Measurements from ENCODE around the gene ZER1.

Gene ZER1

DNA sequence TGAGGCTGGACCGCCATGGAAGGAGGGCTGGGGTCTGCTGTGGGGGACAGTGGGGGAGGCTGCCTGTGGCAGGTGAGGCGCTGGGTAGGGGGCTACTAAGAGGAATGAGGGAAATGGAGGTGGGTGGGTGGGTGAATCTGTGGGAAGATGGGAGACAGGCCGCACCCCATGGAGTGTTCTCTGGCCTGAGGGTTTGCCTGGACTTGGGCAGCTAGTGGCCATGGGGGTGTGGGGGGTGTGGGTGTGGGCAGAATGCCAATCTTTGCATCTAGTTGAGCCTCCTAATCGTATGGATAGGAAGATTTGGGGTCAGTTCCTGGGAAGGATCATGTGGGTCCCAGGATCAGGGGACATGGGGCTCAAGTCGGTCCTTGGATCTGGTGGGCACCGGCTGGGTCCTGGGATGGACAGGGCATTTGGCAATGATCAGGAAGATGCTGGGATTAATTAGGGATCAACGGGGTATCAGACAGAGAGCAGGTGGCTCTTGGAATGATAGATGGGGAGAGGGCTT lies 48.3 kb downstream of the ZER1 start:
- H3F3A ChIP-seq (ENCODE audit: insufficient read depth, low read length) = peaks cover 6% of the 10 kb centered on the region; the same call in 1 of the 2 replicates
- DNase-seq = no peak
- H2AFZ ChIP-seq (ENCODE audit: low read length) = peak overlapping the region; percentile 68
- H3K36me3 ChIP-seq (replicated peaks; ENCODE audit: insufficient read depth, low read length) = no peaks in the 10 kb centered on the region
- H3K9me3 ChIP-seq (replicated peaks; ENCODE audit: insufficient read depth, low read length) = no peaks in the 10 kb centered on the region
- no peaks in the 10 kb centered on the region for H3K9me2 ChIP-seq (replicated peaks; ENCODE audit: insufficient read depth, low read length)
- H3K79me2 ChIP-seq (ENCODE audit: low read length) = peaks cover 21% of the 10 kb centered on the region
- H3K4me1 ChIP-seq (ENCODE audit: low read length) = peaks cover 7% of the 10 kb centered on the region; the same call in 1 of the 2 replicates
- no peaks in the 10 kb centered on the region for H4K20me1 ChIP-seq (ENCODE audit: insufficient read depth, low read length)
- H3K27ac ChIP-seq (ENCODE audit: low read length) = no peak overlapping the region
- peak overlapping the region; percentile 85 for H3K9ac ChIP-seq (ENCODE audit: low read length)
- no peaks in the 10 kb centered on the region for H3K27me3 ChIP-seq (replicated peaks; ENCODE audit: insufficient read depth, low read length)
- TF ChIP-seq EZH2 (optimal IDR thresholded peaks at IDR 0.05; ENCODE audit: low read depth, low read length) (no peak), EZH2phosphoT487 (IDR thresholded peaks at IDR 0.05; ENCODE audit: low read length) (no peak)
- TF ChIP-seq, protein P1, sequence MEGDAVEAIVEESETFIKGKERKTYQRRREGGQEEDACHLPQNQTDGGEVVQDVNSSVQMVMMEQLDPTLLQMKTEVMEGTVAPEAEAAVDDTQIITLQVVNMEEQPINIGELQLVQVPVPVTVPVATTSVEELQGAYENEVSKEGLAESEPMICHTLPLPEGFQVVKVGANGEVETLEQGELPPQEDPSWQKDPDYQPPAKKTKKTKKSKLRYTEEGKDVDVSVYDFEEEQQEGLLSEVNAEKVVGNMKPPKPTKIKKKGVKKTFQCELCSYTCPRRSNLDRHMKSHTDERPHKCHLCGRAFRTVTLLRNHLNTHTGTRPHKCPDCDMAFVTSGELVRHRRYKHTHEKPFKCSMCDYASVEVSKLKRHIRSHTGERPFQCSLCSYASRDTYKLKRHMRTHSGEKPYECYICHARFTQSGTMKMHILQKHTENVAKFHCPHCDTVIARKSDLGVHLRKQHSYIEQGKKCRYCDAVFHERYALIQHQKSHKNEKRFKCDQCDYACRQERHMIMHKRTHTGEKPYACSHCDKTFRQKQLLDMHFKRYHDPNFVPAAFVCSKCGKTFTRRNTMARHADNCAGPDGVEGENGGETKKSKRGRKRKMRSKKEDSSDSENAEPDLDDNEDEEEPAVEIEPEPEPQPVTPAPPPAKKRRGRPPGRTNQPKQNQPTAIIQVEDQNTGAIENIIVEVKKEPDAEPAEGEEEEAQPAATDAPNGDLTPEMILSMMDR (IDR thresholded peaks at IDR 0.05; ENCODE audit: low read length) = no peak
- H3K4me2 ChIP-seq (ENCODE audit: low read depth, low read length) = peak overlapping the region; percentile 63
- H3K4me3 ChIP-seq (ENCODE audit: low read length) = peak overlapping the region; percentile 78

DNA sequence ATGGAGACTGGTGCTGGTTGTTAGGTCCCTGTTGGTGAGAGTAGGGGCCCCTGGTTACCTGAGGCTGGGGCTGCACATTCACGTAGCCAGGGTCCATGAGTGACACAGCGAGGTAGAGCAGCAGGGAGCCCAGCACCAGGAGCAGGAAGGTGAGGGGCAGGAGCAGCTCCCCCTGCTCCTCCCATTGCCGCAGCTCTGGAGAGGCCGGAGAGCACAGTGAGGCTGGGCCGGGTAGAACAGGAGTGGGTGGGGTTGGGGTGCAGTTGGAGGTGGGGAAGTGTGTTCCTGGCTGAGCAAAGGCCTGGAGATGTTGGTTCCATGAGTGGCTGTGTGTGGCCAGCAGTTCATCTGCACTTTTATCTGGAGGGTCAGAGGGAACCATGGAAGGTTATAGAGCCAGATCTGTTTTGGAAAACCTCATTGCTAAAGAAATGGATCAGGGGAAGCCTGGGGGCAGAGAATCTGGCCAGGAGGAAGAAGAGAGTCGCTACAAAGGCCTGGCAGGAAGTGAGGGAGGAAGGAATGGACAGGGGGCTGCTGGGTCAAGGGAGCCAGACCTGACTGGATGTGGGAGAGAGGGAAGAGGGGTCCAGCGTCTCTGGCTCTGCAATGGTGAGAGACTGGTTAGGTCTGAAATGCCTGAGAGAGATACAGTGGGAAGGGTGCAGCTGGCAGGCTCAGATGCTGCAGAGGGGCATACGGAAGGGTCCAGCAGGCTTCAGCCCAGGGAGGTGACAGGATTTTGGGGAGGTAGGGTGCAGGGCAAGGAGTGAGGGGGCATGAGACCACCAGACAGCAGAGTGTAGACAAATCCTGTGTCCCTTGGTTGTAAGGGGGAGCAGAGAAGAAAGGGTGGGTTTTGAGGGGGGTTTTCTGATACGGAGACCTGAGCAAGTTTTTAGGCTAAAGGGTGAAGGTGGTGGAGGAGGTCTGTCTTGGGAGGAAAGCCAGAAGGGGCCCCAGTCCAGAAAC lies 49.1 kb downstream of the ZER1 start:
- no peaks in the 10 kb centered on the region for H3K36me3 ChIP-seq (replicated peaks; ENCODE audit: insufficient read depth, low read length)
- peak overlapping the region; percentile 63 for H3K4me2 ChIP-seq (ENCODE audit: low read depth, low read length)
- no peaks in the 10 kb centered on the region for H3K9me3 ChIP-seq (replicated peaks; ENCODE audit: insufficient read depth, low read length)
- H4K20me1 ChIP-seq (ENCODE audit: insufficient read depth, low read length) = no peaks in the 10 kb centered on the region
- no peak overlapping the region for H3K27ac ChIP-seq (ENCODE audit: low read length)
- no peak overlapping the region for H2AFZ ChIP-seq (ENCODE audit: low read length)
- H3F3A ChIP-seq (ENCODE audit: insufficient read depth, low read length) = peaks cover 6% of the 10 kb centered on the region; the same call in 1 of the 2 replicates
- H3K27me3 ChIP-seq (replicated peaks; ENCODE audit: insufficient read depth, low read length) = no peaks in the 10 kb centered on the region
- H3K4me3 ChIP-seq (ENCODE audit: low read length) = peak overlapping the region; percentile 78
- peaks cover 7% of the 10 kb centered on the region; the same call in 1 of the 2 replicates for H3K4me1 ChIP-seq (ENCODE audit: low read length)
- TF ChIP-seq EZH2 (optimal IDR thresholded peaks at IDR 0.05; ENCODE audit: low read depth, low read length) = no peak
- TF ChIP-seq, protein P1 (IDR thresholded peaks at IDR 0.05; ENCODE audit: low read length) = no peak
- no peak for TF ChIP-seq EZH2phosphoT487 (IDR thresholded peaks at IDR 0.05; ENCODE audit: low read length)
- no peak for DNase-seq
- H3K79me2 ChIP-seq (ENCODE audit: low read length) = peaks cover 21% of the 10 kb centered on the region
- H3K9me2 ChIP-seq (replicated peaks; ENCODE audit: insufficient read depth, low read length) = no peaks in the 10 kb centered on the region
- peak overlapping the region; percentile 85 for H3K9ac ChIP-seq (ENCODE audit: low read length)

DNA sequence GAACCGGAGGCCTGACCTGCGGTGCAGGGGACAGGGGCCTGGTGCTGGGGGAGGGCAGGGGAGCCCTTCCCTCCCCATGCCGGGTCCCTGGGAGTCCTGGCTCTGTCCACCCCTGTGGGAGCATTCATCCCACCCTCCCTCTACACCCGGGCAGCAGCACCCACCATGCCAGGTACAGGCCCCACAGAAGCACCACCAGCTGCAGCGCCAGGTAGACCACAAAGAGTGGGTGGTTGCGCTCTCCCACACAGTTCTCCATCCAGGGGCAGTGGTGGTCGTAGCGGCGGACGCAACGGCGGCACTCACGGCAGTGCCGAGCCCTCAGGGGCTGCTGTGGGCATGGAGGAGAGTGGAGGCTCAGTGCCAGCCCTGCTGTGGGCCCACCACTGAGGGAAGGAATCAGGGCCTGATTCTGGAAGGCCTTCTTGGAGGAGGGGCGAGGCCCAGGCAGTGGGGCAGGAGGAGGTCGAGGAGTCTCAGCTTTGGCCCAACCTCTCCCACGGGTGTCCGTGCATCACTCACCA lies 50.2 kb downstream of the ZER1 start:
- Histone ChIP-seq H4K20me1 (ENCODE audit: insufficient read depth, low read length) (no peaks in the 10 kb centered on the region), H3K27me3 (replicated peaks; ENCODE audit: insufficient read depth, low read length) (no peaks in the 10 kb centered on the region), H3K9ac (ENCODE audit: low read length) (no peak overlapping the region), H3F3A (ENCODE audit: insufficient read depth, low read length) (peaks cover 6% of the 10 kb centered on the region; the same call in 1 of the 2 replicates), H2AFZ (ENCODE audit: low read length) (no peak overlapping the region), H3K9me3 (replicated peaks; ENCODE audit: insufficient read depth, low read length) (no peaks in the 10 kb centered on the region), H3K27ac (ENCODE audit: low read length) (no peak overlapping the region), H3K9me2 (replicated peaks; ENCODE audit: insufficient read depth, low read length) (no peaks in the 10 kb centered on the region), H3K4me3 (ENCODE audit: low read length) (no peak overlapping the region), H3K36me3 (replicated peaks; ENCODE audit: insufficient read depth, low read length) (no peaks in the 10 kb centered on the region), H3K79me2 (ENCODE audit: low read length) (peaks cover 21% of the 10 kb centered on the region), H3K4me1 (ENCODE audit: low read length) (peaks cover 7% of the 10 kb centered on the region; the same call in 1 of the 2 replicates), H3K4me2 (ENCODE audit: low read depth, low read length) (no peak overlapping the region)
- DNase-seq = no peak
- TF ChIP-seq, protein P1 (IDR thresholded peaks at IDR 0.05; ENCODE audit: low read length) = no peak
- TF ChIP-seq EZH2 (optimal IDR thresholded peaks at IDR 0.05; ENCODE audit: low read depth, low read length) = no peak
- TF ChIP-seq EZH2phosphoT487 (IDR thresholded peaks at IDR 0.05; ENCODE audit: low read length) = no peak
